Measurements from ENCODE around the gene PRPF38B.
"Not testable (repeated sequence)": the region's sequence is repeated elsewhere in the genome, so short reads cannot be mapped to it uniquely, and the experiment has no call there.

The PRPF38B gene

GRCh38 chr1:108691942-108692723 lies at the start of gene PRPF38B:
Gene PRPF38B (plus strand): TSS chr1:108692310. CDS start chr1:108692592, 282 bp downstream.
- peak; percentile 92 for DNase-seq

- DNase-seq, result peak; percentile 53
Observed at GRCh38 chr1:108643492-108644335, 48.4 kb upstream of the PRPF38B start.

- peak; percentile 54 for DNase-seq
Observed at GRCh38 chr1:108644984-108645383, 47.1 kb upstream of the PRPF38B start.

- no peak for DNase-seq
Observed at GRCh38 chr1:108645564-108646184, 46.4 kb upstream of the PRPF38B start.

- DNase-seq, result no peak
Observed at GRCh38 chr1:108646265-108646647, 45.9 kb upstream of the PRPF38B start.

- DNase-seq, result peak; percentile 73
Observed at GRCh38 chr1:108646648-108647269, 45.4 kb upstream of the PRPF38B start.

- no peak for DNase-seq
Observed at GRCh38 chr1:108653431-108654105, 38.5 kb upstream of the PRPF38B start.

- no peak for DNase-seq
Observed at GRCh38 chr1:108657356-108658080, 34.6 kb upstream of the PRPF38B start.

- peak; percentile 74 for DNase-seq
Observed at GRCh38 chr1:108661030-108661609, 31.0 kb upstream of the PRPF38B start, which contains the start of gene HENMT1. Gene HENMT1 (minus strand): TSS chr1:108661093. CDS start chr1:108659884, 1,209 bp downstream.

- DNase-seq, result no peak
Observed at GRCh38 chr1:108663074-108663473, 29.0 kb upstream of the PRPF38B start.

GRCh38 chr1:108664481-108664880 lies 27.6 kb upstream of the PRPF38B start:
- no peak for DNase-seq

- DNase-seq, result no peak
Observed at GRCh38 chr1:108665067-108665466, 27.0 kb upstream of the PRPF38B start.

GRCh38 chr1:108665771-108666170 lies 26.3 kb upstream of the PRPF38B start:
- DNase-seq, result no peak

GRCh38 chr1:108667422-108667821 lies 24.7 kb upstream of the PRPF38B start:
- not testable (repeated sequence) for DNase-seq

- DNase-seq, result no peak
Observed at GRCh38 chr1:108668777-108669176, 23.3 kb upstream of the PRPF38B start.

- no peak for DNase-seq
Observed at GRCh38 chr1:108669679-108670078, 22.4 kb upstream of the PRPF38B start.

GRCh38 chr1:108670131-108670773 lies 21.9 kb upstream of the PRPF38B start:
- no peak for DNase-seq

- DNase-seq, result no peak
Observed at GRCh38 chr1:108671143-108671542, 21.0 kb upstream of the PRPF38B start.

GRCh38 chr1:108678706-108679105 lies 13.4 kb upstream of the PRPF38B start:
- DNase-seq, result no peak

- DNase-seq, result no peak
Observed at GRCh38 chr1:108679586-108680213, 12.4 kb upstream of the PRPF38B start.
